GM06990 (cell line): Measurements from ENCODE around the gene TLR10.

Source experiments
- DNase-seq: peaks from one replicate; pipeline ENCODE4 v3.0.0-alpha.2; 2011; ENCODE audit not compliant: insufficient read length; ENCODE audit errors: extremely low read depth
- H3K27me3 ChIP-seq: replicated peaks from 2 replicates; pipeline ENCODE4 v1.6.0; 2011; ENCODE audit warnings: low read length; ENCODE audit not compliant: control insufficient read depth, insufficient read depth
- H3K36me3 ChIP-seq: 2 replicates; pipeline ENCODE4 v1.5.1; 2011; ENCODE audit warnings: low read length; ENCODE audit not compliant: control insufficient read depth, insufficient read depth
- H3K4me3 ChIP-seq: replicated peaks from 2 replicates; pipeline ENCODE4 v1.5.1; 2011; ENCODE audit warnings: low read depth, mild to moderate bottlenecking, control low read depth, low read length
- TF ChIP-seq, protein P1 (sequence below): IDR thresholded peaks from 2 replicates; pipeline ENCODE4 v1.5.1; 2011; ENCODE audit warnings: low read length, control low read depth, mild to moderate bottlenecking, inconsistent platforms; ENCODE audit not compliant: insufficient read depth, poor library complexity, severe bottlenecking

Gene TLR10

DNA sequence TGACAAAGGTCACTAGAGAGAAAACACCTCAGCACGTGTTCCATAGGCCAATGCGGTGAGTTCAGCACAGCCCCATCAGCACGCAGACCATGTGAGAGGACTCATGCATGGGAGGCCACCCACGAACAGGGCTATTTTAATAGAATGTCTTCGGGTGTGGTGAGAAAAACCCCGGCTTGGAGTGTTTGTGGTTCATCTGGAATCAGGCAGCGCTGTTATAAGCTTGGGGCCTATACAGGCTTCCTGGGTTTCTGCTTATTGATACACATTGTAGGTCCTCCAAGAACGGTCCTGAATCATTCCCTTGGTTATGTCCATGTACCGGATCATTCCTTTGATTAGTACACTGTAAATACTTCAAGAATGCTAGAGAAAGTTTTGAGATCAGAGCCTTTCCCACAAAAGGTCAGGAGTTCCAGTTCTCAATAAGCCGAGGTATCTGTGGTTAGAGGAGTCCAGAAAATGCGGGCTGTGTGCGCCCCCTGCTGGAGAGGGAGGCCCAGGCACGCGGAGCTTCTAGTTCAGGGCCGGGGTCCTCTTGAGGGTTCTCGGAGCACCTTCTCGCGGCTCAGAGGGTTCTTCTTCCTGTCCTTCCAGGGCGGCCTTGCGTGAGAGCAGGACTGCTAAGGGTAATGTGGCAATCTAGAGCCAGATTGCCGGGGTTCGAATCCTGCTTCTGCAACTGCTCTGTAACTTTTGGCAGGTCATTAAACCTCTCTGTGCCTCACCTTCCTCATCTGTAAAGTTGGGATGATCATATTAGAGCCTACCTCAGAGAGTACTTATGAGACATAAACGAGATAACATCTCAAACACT lies 51.8 kb downstream of the TLR10 start:
- Histone ChIP-seq H3K4me3 (no peak overlapping the region), H3K27me3 (no peaks in the 10 kb centered on the region), H3K36me3 (no peaks in the 10 kb centered on the region)
- TF ChIP-seq, protein P1, sequence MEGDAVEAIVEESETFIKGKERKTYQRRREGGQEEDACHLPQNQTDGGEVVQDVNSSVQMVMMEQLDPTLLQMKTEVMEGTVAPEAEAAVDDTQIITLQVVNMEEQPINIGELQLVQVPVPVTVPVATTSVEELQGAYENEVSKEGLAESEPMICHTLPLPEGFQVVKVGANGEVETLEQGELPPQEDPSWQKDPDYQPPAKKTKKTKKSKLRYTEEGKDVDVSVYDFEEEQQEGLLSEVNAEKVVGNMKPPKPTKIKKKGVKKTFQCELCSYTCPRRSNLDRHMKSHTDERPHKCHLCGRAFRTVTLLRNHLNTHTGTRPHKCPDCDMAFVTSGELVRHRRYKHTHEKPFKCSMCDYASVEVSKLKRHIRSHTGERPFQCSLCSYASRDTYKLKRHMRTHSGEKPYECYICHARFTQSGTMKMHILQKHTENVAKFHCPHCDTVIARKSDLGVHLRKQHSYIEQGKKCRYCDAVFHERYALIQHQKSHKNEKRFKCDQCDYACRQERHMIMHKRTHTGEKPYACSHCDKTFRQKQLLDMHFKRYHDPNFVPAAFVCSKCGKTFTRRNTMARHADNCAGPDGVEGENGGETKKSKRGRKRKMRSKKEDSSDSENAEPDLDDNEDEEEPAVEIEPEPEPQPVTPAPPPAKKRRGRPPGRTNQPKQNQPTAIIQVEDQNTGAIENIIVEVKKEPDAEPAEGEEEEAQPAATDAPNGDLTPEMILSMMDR = peak; percentile 97
- peak; percentile 78 for DNase-seq

DNA sequence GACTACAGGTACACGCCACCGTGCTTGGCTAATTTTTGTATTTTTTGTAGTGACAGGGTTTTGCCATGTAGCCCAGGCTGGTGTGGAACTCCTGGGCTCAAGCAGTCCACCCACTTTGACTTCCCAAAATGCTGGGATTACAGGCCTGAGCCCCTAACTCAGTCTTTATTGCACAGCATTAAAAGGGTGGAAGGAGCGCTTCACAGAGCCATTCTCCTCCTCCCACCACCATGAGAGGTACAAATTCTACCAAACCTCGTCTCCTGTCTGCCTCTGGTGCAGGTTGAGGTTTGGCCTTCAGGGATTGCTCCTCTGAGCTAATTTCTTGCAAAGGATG lies 52.3 kb downstream of the TLR10 start:
- Histone ChIP-seq H3K4me3 (no peak overlapping the region), H3K27me3 (no peaks in the 10 kb centered on the region), H3K36me3 (no peaks in the 10 kb centered on the region)
- DNase-seq = no peak
- TF ChIP-seq, protein P1 = no peak

DNA sequence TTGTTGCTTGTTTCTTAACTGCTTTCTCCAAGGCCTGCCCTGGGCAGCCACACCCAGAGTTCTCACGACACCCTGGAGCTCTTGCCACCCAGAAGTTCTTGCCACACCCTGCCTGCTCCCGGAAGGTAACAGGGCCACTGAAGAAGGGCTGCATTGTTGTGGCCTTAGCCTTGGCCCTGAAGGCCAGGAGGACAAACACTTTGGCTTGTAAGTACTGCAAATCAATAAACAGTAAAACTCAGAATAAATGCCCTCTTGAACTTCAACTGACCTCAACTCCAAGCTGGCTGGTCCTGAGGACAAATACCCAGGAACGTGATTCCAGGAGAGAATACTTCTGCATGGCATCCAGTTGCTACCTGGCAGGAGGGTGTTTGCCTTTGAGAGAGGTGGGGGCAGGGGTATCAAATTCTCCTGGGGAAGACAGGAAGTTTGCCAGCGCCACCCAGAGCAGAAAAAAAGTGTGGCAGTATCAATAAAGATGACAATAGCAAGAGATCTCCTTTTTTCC lies 54.1 kb downstream of the TLR10 start:
- no peak for DNase-seq
- TF ChIP-seq, protein P1 = no peak
- H3K36me3 ChIP-seq = no peaks in the 10 kb centered on the region
- H3K27me3 ChIP-seq = no peaks in the 10 kb centered on the region
- no peak overlapping the region for H3K4me3 ChIP-seq

DNA sequence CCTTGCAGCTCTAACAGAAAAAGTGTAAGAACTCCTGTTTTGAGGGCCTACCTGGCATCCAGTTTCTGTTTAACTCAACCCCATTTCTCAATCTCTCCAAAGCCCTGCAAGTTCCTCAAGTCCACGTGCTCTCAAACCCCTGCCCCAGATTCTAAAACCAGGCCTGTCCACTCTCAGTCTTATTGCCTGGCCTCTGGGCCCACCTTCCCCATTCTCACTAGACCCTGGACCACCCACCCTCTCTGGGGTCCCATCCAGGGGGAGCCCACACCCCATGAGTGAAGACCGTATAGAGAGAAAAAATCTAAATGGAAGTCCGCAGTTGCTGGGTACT lies 58.3 kb downstream of the TLR10 start:
- Histone ChIP-seq H3K27me3 (no peaks in the 10 kb centered on the region), H3K4me3 (no peak overlapping the region), H3K36me3 (no peaks in the 10 kb centered on the region)
- no peak for DNase-seq
- TF ChIP-seq, protein P1 = no peak

DNA sequence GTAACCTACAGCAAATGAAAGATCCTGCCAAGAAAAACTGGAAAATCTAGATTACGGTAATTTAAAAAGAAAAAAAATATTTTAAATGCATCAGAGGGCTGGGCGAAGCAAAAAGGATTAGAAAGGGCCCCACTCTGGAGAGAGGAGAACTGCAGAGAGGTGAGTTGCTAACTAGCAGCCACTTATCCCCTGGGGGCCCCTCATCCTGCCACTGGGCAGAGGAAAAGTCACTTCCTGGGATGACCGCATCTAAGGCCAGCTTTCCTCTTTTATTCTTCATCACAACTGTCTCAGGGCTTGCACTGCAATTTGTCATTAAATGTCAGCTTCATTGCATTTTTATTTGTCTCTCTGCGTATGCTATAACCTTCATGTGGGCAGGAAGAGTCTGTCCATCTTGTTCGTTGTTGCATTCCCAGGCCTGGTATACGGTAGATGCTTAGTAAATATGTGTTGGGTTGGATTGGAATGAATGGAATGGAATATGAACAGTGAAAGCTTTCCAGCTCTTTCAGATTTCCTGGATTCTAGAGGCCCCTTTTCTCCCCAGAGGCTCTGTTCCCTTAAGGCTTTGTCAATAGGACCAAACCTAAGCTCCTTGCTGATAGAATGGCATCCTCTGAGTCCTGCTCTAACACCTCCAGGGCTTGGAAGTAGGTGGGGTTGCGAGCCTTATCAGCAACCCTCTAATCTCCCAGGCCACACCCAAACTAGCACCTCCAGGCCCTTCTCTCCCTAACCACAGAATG lies 58.9 kb downstream of the TLR10 start:
- H3K36me3 ChIP-seq = no peaks in the 10 kb centered on the region
- H3K27me3 ChIP-seq = no peaks in the 10 kb centered on the region
- TF ChIP-seq, protein P1 = no peak
- DNase-seq = no peak
- no peak overlapping the region for H3K4me3 ChIP-seq
